Measurements from ENCODE around the gene SNX8. TPM values are rescaled to one million over a fixed set of nuclear protein-coding genes. Genes with fewer than 3 reads are reported as not detected.

Gene SNX8
- polyA plus RNA-seq, 1 experiment: 40.2 TPM

GRCh38 chr7:2220954-2221353 lies 93.3 kb downstream of the SNX8 start:
- no peak for TF ChIP-seq CTCF (IDR thresholded peaks at IDR 0.05; ENCODE audit: low read depth, low read length)

GRCh38 chr7:2220506-2220905 lies 93.7 kb downstream of the SNX8 start:
- no peak overlapping the region for H3K27ac ChIP-seq (ENCODE audit: low read depth, low read length)
- POLR2A ChIA-PET: no interaction called here
- peaks cover 1% of the 10 kb centered on the region; the same call in 1 of the 2 replicates for H3K9me3 ChIP-seq (ENCODE audit: control insufficient read depth, insufficient read depth, low read length)
- CTCF ChIA-PET: no interaction called here
- no peak overlapping the region for H3K4me3 ChIP-seq (ENCODE audit: low read depth, low read length)
- H3K27me3 ChIP-seq (ENCODE audit: control insufficient read depth, insufficient read depth, low read length): no peaks in the 10 kb centered on the region
- TF ChIP-seq CTCF (IDR thresholded peaks at IDR 0.05; ENCODE audit: low read depth, low read length): no peak
- DNase-seq (ENCODE audit: low read depth, low spot score): no peak

More at GRCh38 chr7:2220954-2221353, 93.3 kb downstream of the SNX8 start:
- CTCF ChIA-PET: no interaction called here
- Histone ChIP-seq H3K27me3 (ENCODE audit: control insufficient read depth, insufficient read depth, low read length) (no peaks in the 10 kb centered on the region), H3K9me3 (ENCODE audit: control insufficient read depth, insufficient read depth, low read length) (no peaks in the 10 kb centered on the region), H3K4me3 (ENCODE audit: low read depth, low read length) (no peak overlapping the region), H3K27ac (ENCODE audit: low read depth, low read length) (no peak overlapping the region)
- POLR2A ChIA-PET: no interaction called here
- no peak for DNase-seq (ENCODE audit: low read depth, low spot score)

- ChIA-PET POLR2A (no interaction called here), CTCF (no interaction called here)
- H3K9me3 ChIP-seq (ENCODE audit: control insufficient read depth, insufficient read depth, low read length): peaks cover 4% of the 10 kb centered on the region; the same call in 1 of the 2 replicates
- H3K27me3 ChIP-seq (ENCODE audit: control insufficient read depth, insufficient read depth, low read length): no peaks in the 10 kb centered on the region
- TF ChIP-seq CTCF (IDR thresholded peaks at IDR 0.05; ENCODE audit: low read depth, low read length): no peak
- H3K4me3 ChIP-seq (ENCODE audit: low read depth, low read length): no peak overlapping the region
- H3K27ac ChIP-seq (ENCODE audit: low read depth, low read length): no peak overlapping the region
- DNase-seq (ENCODE audit: low read depth, low spot score): no peak
Measured at GRCh38 chr7:2220030-2220429, 94.2 kb downstream of the SNX8 start.

GRCh38 chr7:2219606-2220005 lies 94.6 kb downstream of the SNX8 start:
- no peak overlapping the region for H3K27ac ChIP-seq (ENCODE audit: low read depth, low read length)
- DNase-seq (ENCODE audit: low read depth, low spot score): no peak
- no peak for TF ChIP-seq CTCF (IDR thresholded peaks at IDR 0.05; ENCODE audit: low read depth, low read length)
- H3K4me3 ChIP-seq (ENCODE audit: low read depth, low read length): no peak overlapping the region
- no peaks in the 10 kb centered on the region for H3K27me3 ChIP-seq (ENCODE audit: control insufficient read depth, insufficient read depth, low read length)
- ChIA-PET CTCF (no interaction called here), POLR2A (no interaction called here)
- H3K9me3 ChIP-seq (ENCODE audit: control insufficient read depth, insufficient read depth, low read length): peaks cover 4% of the 10 kb centered on the region; the same call in 1 of the 2 replicates

- no peak for TF ChIP-seq CTCF (IDR thresholded peaks at IDR 0.05; ENCODE audit: low read depth, low read length)
- peaks cover 4% of the 10 kb centered on the region; the same call in 1 of the 2 replicates for H3K9me3 ChIP-seq (ENCODE audit: control insufficient read depth, insufficient read depth, low read length)
- POLR2A ChIA-PET: no interaction called here
- no peak for DNase-seq (ENCODE audit: low read depth, low spot score)
- H3K27me3 ChIP-seq (ENCODE audit: control insufficient read depth, insufficient read depth, low read length): no peaks in the 10 kb centered on the region
- no peak overlapping the region for H3K4me3 ChIP-seq (ENCODE audit: low read depth, low read length)
- CTCF ChIA-PET: interaction anchor here (1.5 kb wide), 1 partner anchor 9 kb away, joined by 4 read pairs; no protein-coding TSS in a partner anchor
- H3K27ac ChIP-seq (ENCODE audit: low read depth, low read length): no peak overlapping the region
Measured at GRCh38 chr7:2219136-2219535, 95.1 kb downstream of the SNX8 start.
